HL-60 (cell line): ENCODE data around the gene TMEM108.

Experiments
- GABPA ChIP-seq: IDR thresholded peaks from 2 replicates; pipeline ENCODE4 v1.6.1; 2012; ENCODE audit warnings: low read depth
- POLR2AphosphoS5 ChIP-seq: IDR thresholded peaks from 2 replicates; pipeline ENCODE4 v1.6.1; 2012; ENCODE audit warnings: low read depth
- SPI1 ChIP-seq: IDR thresholded peaks from 2 replicates; pipeline ENCODE4 v1.6.1; 2012; ENCODE audit warnings: low read depth, mild to moderate bottlenecking, borderline replicate concordance
- TF ChIP-seq, protein P1 (sequence below): IDR thresholded peaks from one replicate; pipeline ENCODE4 v1.5.1; 2011; ENCODE audit warnings: low read length, control low read depth, inconsistent platforms; ENCODE audit not compliant: insufficient read depth
- TF ChIP-seq, protein P2 (sequence below): IDR thresholded peaks from 2 replicates; pipeline ENCODE4 v1.6.1; 2012; ENCODE audit warnings: low read depth; ENCODE audit not compliant: insufficient replicate concordance

DNA sequence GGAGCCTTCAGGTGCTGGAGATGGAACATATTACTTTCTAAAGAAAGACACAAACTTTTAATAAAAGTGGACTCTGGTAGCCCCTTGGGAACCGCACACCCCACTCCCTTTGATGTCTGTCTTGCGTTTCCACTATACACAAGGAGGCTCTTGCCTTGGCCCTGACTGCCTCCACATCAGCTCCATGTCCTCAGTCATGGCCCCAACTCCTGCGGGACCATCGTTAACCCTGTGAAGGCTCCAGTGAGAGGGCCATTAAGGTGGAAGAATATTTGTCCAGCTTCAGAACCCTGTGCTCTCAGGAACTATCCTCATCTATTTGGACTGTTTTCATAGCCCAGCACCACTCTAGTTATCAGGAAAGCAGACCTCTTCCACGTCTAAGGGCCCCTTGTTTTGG lies 345.6 kb downstream of the TMEM108 start:
- TF ChIP-seq, protein P1, sequence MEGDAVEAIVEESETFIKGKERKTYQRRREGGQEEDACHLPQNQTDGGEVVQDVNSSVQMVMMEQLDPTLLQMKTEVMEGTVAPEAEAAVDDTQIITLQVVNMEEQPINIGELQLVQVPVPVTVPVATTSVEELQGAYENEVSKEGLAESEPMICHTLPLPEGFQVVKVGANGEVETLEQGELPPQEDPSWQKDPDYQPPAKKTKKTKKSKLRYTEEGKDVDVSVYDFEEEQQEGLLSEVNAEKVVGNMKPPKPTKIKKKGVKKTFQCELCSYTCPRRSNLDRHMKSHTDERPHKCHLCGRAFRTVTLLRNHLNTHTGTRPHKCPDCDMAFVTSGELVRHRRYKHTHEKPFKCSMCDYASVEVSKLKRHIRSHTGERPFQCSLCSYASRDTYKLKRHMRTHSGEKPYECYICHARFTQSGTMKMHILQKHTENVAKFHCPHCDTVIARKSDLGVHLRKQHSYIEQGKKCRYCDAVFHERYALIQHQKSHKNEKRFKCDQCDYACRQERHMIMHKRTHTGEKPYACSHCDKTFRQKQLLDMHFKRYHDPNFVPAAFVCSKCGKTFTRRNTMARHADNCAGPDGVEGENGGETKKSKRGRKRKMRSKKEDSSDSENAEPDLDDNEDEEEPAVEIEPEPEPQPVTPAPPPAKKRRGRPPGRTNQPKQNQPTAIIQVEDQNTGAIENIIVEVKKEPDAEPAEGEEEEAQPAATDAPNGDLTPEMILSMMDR: no peak
- TF ChIP-seq, protein P2, sequence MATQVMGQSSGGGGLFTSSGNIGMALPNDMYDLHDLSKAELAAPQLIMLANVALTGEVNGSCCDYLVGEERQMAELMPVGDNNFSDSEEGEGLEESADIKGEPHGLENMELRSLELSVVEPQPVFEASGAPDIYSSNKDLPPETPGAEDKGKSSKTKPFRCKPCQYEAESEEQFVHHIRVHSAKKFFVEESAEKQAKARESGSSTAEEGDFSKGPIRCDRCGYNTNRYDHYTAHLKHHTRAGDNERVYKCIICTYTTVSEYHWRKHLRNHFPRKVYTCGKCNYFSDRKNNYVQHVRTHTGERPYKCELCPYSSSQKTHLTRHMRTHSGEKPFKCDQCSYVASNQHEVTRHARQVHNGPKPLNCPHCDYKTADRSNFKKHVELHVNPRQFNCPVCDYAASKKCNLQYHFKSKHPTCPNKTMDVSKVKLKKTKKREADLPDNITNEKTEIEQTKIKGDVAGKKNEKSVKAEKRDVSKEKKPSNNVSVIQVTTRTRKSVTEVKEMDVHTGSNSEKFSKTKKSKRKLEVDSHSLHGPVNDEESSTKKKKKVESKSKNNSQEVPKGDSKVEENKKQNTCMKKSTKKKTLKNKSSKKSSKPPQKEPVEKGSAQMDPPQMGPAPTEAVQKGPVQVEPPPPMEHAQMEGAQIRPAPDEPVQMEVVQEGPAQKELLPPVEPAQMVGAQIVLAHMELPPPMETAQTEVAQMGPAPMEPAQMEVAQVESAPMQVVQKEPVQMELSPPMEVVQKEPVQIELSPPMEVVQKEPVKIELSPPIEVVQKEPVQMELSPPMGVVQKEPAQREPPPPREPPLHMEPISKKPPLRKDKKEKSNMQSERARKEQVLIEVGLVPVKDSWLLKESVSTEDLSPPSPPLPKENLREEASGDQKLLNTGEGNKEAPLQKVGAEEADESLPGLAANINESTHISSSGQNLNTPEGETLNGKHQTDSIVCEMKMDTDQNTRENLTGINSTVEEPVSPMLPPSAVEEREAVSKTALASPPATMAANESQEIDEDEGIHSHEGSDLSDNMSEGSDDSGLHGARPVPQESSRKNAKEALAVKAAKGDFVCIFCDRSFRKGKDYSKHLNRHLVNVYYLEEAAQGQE: no peak
- TF ChIP-seq GABPA (no peak), POLR2AphosphoS5 (no peak), SPI1 (no peak)
